Kidney epithelial cell (primary cell): ENCODE measurements around the gene PSMB8. TPM values are rescaled to one million over a fixed set of nuclear protein-coding genes. Genes with fewer than 3 reads are reported as not detected.
"Not testable (repeated sequence)": the region's sequence is repeated elsewhere in the genome, so short reads cannot be mapped to it uniquely, and the experiment has no call there.

ENCODE experiments used
- DNase-seq: peaks from one replicate; pipeline ENCODE4 v3.0.0-alpha.2; 2010; ENCODE audit warnings: low read depth
- H3K27me3 ChIP-seq: 2 replicates; pipeline ENCODE4 v1.6.0; 2011; ENCODE audit warnings: low read length; ENCODE audit not compliant: control insufficient read depth, insufficient read depth
- H3K36me3 ChIP-seq: 2 replicates; pipeline ENCODE4 v1.5.1; 2011; ENCODE audit warnings: low read length; ENCODE audit not compliant: control insufficient read depth, insufficient read depth
- H3K4me3 ChIP-seq: 2 replicates; pipeline ENCODE4 v1.5.1; 2011; ENCODE audit warnings: low read depth, mild to moderate bottlenecking, control low read depth, low read length
- total RNA-seq: library from RNA; depleted of rRNA; stranded (reverse); fragments of >200 nt; gene quantifications from 2 replicates; pipeline ENCODE4 v1.2.3, GENCODE V29; 2015
- TF ChIP-seq, protein P1 (sequence below): IDR thresholded peaks from 2 replicates; pipeline ENCODE4 v1.5.1; 2011; ENCODE audit warnings: mild to moderate bottlenecking, moderate library complexity, low read length, control low read depth, inconsistent platforms; ENCODE audit not compliant: insufficient read depth, poor library complexity, severe bottlenecking

Gene PSMB8
- total RNA-seq, 1 donor from 2014 or later: 84.1 TPM

DNA sequence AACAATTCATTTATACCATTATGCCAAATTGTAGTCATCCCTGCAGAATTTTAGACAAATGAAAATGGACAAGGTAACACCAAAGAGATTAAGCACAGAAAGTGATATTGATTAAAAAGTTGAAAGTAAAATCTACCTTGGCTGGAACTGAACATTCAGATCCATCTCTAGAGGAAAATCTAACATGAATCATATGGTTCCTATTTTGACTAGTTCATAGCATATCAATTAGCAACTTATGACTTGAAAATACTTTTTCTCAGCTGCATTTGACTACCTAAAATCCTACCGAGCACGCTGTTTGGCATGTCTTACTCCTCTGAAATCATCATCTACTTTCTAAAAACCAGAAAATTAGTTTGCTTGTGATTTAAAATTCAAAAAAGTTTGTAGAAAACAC lies 32.8 kb upstream of the PSMB8 start:
- DNase-seq: no peak
- H3K36me3 ChIP-seq: no peaks in the 10 kb centered on the region
- peaks cover 12% of the 10 kb centered on the region for H3K27me3 ChIP-seq
- no peak overlapping the region for H3K4me3 ChIP-seq
- TF ChIP-seq, protein P1, sequence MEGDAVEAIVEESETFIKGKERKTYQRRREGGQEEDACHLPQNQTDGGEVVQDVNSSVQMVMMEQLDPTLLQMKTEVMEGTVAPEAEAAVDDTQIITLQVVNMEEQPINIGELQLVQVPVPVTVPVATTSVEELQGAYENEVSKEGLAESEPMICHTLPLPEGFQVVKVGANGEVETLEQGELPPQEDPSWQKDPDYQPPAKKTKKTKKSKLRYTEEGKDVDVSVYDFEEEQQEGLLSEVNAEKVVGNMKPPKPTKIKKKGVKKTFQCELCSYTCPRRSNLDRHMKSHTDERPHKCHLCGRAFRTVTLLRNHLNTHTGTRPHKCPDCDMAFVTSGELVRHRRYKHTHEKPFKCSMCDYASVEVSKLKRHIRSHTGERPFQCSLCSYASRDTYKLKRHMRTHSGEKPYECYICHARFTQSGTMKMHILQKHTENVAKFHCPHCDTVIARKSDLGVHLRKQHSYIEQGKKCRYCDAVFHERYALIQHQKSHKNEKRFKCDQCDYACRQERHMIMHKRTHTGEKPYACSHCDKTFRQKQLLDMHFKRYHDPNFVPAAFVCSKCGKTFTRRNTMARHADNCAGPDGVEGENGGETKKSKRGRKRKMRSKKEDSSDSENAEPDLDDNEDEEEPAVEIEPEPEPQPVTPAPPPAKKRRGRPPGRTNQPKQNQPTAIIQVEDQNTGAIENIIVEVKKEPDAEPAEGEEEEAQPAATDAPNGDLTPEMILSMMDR: no peak

DNA sequence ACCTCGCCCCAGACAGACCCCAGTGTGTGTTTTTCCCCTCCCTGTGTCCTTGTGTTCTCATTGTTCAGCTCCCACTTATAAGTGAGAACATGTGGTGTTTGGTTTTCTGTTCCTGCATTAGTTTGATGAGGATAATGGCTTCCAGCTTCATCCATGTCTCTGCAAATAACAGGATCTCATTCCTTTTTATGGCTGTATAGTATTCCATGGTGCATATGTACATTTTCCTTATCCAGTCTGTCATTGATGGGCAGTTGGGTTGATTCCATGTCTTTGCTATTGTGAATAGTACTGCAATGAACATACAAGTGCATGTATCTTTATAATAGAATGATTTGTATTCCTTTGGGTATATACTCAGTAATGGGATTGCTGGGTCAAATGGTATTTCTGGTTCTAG lies 30.1 kb upstream of the PSMB8 start:
- not testable (repeated sequence) for H3K36me3 ChIP-seq, DNase-seq, H3K4me3 ChIP-seq, H3K27me3 ChIP-seq

DNA sequence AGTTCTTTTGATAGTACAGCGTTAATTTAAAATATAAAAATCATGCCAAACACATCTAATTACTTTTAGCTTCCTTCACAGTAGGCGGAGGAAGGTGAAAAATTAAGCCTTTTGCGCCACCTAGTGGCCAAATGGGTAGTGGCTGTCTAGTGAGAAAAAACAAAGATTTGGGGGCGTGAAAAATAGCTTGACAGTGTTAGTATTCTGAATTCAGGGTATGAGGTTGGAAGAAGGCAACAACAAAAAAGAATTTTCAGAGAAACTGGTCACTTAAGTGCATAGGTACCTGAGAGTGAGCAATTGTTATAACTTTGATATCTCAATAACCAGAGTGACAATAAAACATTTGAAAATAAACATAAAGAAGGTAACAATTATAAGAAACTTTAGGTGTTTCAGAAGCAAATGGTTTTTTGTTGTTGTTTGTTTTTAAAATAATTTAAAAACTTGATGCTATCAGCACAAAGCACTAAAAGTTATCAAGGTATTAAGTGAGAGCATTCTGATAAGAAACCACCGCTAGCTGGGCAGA lies 24.5 kb upstream of the PSMB8 start:
- H3K27me3 ChIP-seq: peaks cover 13% of the 10 kb centered on the region
- no peak for DNase-seq
- H3K4me3 ChIP-seq: no peak overlapping the region
- TF ChIP-seq, protein P1: peak; percentile 75
- no peaks in the 10 kb centered on the region for H3K36me3 ChIP-seq

DNA sequence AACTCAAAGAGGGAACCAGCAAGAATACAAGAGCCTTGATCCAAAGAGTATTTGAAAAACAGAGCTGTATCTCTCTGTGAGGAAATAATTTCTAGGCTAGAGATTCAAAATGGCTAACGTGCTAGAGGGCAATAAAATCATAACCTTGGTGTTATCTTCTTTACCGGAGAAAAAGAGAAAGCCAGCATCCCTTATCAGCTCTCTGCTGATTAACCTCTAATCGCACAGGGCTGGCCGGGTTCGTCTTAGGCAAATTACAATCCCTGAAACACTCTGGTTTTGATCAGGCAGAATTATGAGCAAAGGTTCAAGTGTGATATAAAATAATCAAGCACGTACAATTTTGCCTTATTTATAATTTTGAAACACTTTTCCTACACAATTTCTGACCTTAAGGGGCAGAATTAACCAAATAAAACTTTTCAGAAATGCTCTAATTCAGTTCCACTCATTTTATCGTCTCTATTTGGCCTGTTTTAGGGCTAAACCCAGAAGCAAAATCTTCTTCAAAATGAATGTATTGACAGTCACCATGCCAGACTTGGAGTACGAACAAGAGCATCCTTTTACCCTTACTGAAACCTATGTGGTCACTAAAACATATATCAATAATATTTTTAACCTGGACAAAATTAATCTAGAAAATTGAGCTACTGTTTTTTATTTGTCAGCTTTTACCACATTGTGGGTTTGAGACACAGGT lies 23.9 kb upstream of the PSMB8 start:
- DNase-seq: no peak
- no peaks in the 10 kb centered on the region for H3K36me3 ChIP-seq
- peaks cover 13% of the 10 kb centered on the region for H3K27me3 ChIP-seq
- no peak overlapping the region for H3K4me3 ChIP-seq
- TF ChIP-seq, protein P1: no peak

DNA sequence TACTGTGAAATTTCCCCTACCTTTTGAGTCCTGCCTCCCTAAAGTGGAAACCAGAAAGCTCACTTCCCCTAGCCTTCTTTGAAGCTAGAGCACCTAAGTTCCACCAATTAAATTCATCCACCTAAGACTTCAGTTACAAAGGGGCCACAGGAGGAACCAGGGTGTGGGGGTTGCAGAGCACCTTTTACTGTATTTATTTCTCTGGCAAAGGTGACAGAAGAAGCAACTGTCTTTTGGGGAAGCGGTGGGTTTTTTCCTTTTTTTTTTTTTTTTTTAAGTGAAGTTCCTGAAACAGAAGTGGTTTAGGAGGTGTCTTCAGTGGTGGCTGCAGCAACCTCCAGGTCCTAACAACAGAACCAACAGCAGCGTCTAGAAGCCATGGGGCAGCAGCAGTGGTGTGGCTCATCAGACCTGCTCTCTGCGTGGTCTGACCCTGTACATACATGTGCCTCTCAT lies 23.2 kb upstream of the PSMB8 start:
- TF ChIP-seq, protein P1: no peak
- Histone ChIP-seq H3K36me3 (no peaks in the 10 kb centered on the region), H3K27me3 (peaks cover 13% of the 10 kb centered on the region), H3K4me3 (no peak overlapping the region)
- no peak for DNase-seq

DNA sequence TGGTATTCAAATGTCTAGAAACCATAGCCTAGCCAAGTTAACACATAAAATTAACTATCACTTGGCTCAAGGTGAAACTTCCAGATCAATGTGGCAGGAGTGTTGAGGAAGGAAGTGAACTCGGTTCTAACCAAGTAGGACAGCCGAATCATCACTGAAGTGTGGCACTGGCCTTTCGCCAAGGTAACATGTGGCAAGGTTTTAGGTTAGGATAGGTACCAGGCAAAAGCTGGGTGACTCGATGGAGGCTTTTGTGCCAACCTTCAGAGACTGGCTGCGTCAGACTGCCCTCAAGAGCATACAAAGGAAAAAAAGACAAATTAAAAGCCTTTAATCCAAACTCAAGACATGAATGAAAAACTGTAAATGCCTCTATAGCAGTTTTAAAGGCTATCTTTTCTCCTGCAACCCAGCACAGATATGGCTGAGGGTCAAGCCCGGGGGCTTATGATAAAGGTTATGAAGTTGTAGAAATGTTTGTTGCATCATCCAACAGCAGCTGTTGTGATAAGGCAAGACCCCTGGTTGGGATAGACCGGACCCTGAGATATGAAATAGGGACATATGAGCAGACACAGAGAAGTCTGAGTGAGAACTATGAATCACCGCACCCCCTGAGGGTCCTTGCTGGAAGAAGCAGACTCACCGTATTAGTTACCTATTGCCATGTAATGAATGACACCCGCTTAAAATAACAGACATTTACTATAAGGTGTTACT lies 22.0 kb upstream of the PSMB8 start:
- TF ChIP-seq, protein P1: no peak
- no peak overlapping the region for H3K4me3 ChIP-seq
- no peak for DNase-seq
- H3K36me3 ChIP-seq: no peaks in the 10 kb centered on the region
- H3K27me3 ChIP-seq: peaks cover 13% of the 10 kb centered on the region
